ENCODE data around the gene OR52N1.

Gene OR52N1

GRCh38 chr11:5791165-5791564 lies at the start of gene OR52N1:
Gene OR52N1 (minus strand): TSS chr11:5791265. CDS start chr11:5788816, 2,449 bp downstream.
- DNase-seq (ENCODE audit: low spot score), result no peak

GRCh38 chr11:5837695-5838094 lies 46.6 kb upstream of the OR52N1 start:
- DNase-seq (ENCODE audit: low spot score), result no peak

- no peak for DNase-seq (ENCODE audit: low spot score)
Observed at GRCh38 chr11:5833446-5833845, 42.4 kb upstream of the OR52N1 start.

GRCh38 chr11:5831196-5831829 lies 40.2 kb upstream of the OR52N1 start:
- DNase-seq (ENCODE audit: low spot score), result no peak

GRCh38 chr11:5818245-5818886 lies 27.3 kb upstream of the OR52N1 start:
- no peak for DNase-seq (ENCODE audit: low spot score)

- DNase-seq (ENCODE audit: low spot score), result no peak
Observed at GRCh38 chr11:5815534-5815933, 24.5 kb upstream of the OR52N1 start.

GRCh38 chr11:5809905-5810795 lies 19.1 kb upstream of the OR52N1 start:
- DNase-seq (ENCODE audit: low spot score), result no peak

- no peak for DNase-seq (ENCODE audit: low spot score)
Observed at GRCh38 chr11:5809122-5809519, 18.1 kb upstream of the OR52N1 start.

GRCh38 chr11:5808500-5809121 lies 17.5 kb upstream of the OR52N1 start, which contains the start of gene OR52N2:
Gene OR52N2 (plus strand): TSS chr11:5808924. CDS start chr11:5820336, 11,412 bp downstream.
- peak; percentile 32 for DNase-seq (ENCODE audit: low spot score)

- no peak for DNase-seq (ENCODE audit: low spot score)
Observed at GRCh38 chr11:5807580-5807979, 16.5 kb upstream of the OR52N1 start.

- no peak for DNase-seq (ENCODE audit: low spot score)
Observed at GRCh38 chr11:5803982-5804381, 12.9 kb upstream of the OR52N1 start.

GRCh38 chr11:5796541-5796940 lies 5.5 kb upstream of the OR52N1 start:
- DNase-seq (ENCODE audit: low spot score), result no peak

GRCh38 chr11:5783255-5783654 lies 7.8 kb downstream of the OR52N1 start, which contains the start of gene OR52N5:
Gene OR52N5 (minus strand): TSS chr11:5783355. CDS start chr11:5778634, 4,721 bp downstream.
- DNase-seq (ENCODE audit: low spot score), result no peak

GRCh38 chr11:5767056-5767455 lies 24.0 kb downstream of the OR52N1 start:
- no peak for DNase-seq (ENCODE audit: low spot score)

GRCh38 chr11:5753943-5754342 lies 37.1 kb downstream of the OR52N1 start, which contains the start of gene OR52N4:
Gene OR52N4 (plus strand): TSS chr11:5754243. CDS start chr11:5754741, 498 bp downstream.
- no peak for DNase-seq (ENCODE audit: low spot score)

GRCh38 chr11:5749836-5750235 lies 41.2 kb downstream of the OR52N1 start:
- no peak for DNase-seq (ENCODE audit: low spot score)

GRCh38 chr11:5746614-5747013 lies 44.5 kb downstream of the OR52N1 start:
- DNase-seq (ENCODE audit: low spot score), result no peak

GRCh38 chr11:5738431-5738830 lies 52.6 kb downstream of the OR52N1 start:
- no peak for DNase-seq (ENCODE audit: low spot score)

GRCh38 chr11:5737670-5738392 lies 53.2 kb downstream of the OR52N1 start:
- DNase-seq (ENCODE audit: low spot score), result no peak

GRCh38 chr11:5737091-5737490 lies 54.0 kb downstream of the OR52N1 start:
- no peak for DNase-seq (ENCODE audit: low spot score)
